ENCODE data around the gene ADGRD1. TPM values are rescaled to one million over a fixed set of nuclear protein-coding genes. Genes with fewer than 3 reads are reported as not detected.

The ADGRD1 gene
- total and polyA plus RNA-seq, 2 of the 8 experiments (the other 6 are each of a cell fraction or from before 2014, with no cell fraction given) = 0.36 to 0.48 TPM

DNA sequence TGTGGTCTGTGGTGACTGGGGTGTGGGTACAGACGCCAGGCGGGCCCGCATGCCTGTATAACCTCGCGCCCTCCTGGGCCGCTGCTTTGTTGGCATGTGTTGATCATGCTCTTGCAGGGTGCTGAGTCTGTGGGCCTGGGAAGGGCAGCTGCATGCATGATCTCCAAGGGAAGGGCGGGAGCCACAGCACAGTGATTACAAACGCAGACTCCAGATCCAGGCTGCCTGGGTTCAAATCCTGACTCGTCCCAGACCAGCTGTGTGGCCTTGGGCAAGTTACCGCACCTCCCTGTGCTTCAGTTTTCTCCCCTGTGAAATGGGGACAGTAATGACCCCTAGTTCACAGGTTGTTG is 24.0 kb downstream of the ADGRD1 start (continued):
- TF ChIP-seq, protein P1, sequence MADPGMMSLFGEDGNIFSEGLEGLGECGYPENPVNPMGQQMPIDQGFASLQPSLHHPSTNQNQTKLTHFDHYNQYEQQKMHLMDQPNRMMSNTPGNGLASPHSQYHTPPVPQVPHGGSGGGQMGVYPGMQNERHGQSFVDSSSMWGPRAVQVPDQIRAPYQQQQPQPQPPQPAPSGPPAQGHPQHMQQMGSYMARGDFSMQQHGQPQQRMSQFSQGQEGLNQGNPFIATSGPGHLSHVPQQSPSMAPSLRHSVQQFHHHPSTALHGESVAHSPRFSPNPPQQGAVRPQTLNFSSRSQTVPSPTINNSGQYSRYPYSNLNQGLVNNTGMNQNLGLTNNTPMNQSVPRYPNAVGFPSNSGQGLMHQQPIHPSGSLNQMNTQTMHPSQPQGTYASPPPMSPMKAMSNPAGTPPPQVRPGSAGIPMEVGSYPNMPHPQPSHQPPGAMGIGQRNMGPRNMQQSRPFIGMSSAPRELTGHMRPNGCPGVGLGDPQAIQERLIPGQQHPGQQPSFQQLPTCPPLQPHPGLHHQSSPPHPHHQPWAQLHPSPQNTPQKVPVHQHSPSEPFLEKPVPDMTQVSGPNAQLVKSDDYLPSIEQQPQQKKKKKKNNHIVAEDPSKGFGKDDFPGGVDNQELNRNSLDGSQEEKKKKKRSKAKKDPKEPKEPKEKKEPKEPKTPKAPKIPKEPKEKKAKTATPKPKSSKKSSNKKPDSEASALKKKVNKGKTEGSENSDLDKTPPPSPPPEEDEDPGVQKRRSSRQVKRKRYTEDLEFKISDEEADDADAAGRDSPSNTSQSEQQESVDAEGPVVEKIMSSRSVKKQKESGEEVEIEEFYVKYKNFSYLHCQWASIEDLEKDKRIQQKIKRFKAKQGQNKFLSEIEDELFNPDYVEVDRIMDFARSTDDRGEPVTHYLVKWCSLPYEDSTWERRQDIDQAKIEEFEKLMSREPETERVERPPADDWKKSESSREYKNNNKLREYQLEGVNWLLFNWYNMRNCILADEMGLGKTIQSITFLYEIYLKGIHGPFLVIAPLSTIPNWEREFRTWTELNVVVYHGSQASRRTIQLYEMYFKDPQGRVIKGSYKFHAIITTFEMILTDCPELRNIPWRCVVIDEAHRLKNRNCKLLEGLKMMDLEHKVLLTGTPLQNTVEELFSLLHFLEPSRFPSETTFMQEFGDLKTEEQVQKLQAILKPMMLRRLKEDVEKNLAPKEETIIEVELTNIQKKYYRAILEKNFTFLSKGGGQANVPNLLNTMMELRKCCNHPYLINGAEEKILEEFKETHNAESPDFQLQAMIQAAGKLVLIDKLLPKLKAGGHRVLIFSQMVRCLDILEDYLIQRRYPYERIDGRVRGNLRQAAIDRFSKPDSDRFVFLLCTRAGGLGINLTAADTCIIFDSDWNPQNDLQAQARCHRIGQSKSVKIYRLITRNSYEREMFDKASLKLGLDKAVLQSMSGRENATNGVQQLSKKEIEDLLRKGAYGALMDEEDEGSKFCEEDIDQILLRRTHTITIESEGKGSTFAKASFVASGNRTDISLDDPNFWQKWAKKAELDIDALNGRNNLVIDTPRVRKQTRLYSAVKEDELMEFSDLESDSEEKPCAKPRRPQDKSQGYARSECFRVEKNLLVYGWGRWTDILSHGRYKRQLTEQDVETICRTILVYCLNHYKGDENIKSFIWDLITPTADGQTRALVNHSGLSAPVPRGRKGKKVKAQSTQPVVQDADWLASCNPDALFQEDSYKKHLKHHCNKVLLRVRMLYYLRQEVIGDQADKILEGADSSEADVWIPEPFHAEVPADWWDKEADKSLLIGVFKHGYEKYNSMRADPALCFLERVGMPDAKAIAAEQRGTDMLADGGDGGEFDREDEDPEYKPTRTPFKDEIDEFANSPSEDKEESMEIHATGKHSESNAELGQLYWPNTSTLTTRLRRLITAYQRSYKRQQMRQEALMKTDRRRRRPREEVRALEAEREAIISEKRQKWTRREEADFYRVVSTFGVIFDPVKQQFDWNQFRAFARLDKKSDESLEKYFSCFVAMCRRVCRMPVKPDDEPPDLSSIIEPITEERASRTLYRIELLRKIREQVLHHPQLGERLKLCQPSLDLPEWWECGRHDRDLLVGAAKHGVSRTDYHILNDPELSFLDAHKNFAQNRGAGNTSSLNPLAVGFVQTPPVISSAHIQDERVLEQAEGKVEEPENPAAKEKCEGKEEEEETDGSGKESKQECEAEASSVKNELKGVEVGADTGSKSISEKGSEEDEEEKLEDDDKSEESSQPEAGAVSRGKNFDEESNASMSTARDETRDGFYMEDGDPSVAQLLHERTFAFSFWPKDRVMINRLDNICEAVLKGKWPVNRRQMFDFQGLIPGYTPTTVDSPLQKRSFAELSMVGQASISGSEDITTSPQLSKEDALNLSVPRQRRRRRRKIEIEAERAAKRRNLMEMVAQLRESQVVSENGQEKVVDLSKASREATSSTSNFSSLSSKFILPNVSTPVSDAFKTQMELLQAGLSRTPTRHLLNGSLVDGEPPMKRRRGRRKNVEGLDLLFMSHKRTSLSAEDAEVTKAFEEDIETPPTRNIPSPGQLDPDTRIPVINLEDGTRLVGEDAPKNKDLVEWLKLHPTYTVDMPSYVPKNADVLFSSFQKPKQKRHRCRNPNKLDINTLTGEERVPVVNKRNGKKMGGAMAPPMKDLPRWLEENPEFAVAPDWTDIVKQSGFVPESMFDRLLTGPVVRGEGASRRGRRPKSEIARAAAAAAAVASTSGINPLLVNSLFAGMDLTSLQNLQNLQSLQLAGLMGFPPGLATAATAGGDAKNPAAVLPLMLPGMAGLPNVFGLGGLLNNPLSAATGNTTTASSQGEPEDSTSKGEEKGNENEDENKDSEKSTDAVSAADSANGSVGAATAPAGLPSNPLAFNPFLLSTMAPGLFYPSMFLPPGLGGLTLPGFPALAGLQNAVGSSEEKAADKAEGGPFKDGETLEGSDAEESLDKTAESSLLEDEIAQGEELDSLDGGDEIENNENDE (IDR thresholded peaks at IDR 0.05; ENCODE audit: insufficient replicate concordance, low read length) = no peak
- TF ChIP-seq SP2 (IDR thresholded peaks at IDR 0.05; ENCODE audit: low read length) (no peak), HDAC2 (IDR thresholded peaks at IDR 0.05; ENCODE audit: borderline replicate concordance in 1 of 2, low read depth in 2 of 2, low read length in 2 of 2) (no peak), RBBP5 (IDR thresholded peaks at IDR 0.05; ENCODE audit: borderline replicate concordance, low read depth, low read length) (no peak), BRCA1 (IDR thresholded peaks at IDR 0.05; ENCODE audit: low read depth, low read length) (no peak), RAD21 (IDR thresholded peaks at IDR 0.05 in 1 of 2, conservative IDR thresholded peaks at IDR 0.05 in 1 of 2; ENCODE audit: low read depth in 2 of 2, low read length in 2 of 2) (no peak), CBX8 (IDR thresholded peaks at IDR 0.05; ENCODE audit: borderline replicate concordance, low read depth, low read length) (no peak)
- TF ChIP-seq, protein P2, sequence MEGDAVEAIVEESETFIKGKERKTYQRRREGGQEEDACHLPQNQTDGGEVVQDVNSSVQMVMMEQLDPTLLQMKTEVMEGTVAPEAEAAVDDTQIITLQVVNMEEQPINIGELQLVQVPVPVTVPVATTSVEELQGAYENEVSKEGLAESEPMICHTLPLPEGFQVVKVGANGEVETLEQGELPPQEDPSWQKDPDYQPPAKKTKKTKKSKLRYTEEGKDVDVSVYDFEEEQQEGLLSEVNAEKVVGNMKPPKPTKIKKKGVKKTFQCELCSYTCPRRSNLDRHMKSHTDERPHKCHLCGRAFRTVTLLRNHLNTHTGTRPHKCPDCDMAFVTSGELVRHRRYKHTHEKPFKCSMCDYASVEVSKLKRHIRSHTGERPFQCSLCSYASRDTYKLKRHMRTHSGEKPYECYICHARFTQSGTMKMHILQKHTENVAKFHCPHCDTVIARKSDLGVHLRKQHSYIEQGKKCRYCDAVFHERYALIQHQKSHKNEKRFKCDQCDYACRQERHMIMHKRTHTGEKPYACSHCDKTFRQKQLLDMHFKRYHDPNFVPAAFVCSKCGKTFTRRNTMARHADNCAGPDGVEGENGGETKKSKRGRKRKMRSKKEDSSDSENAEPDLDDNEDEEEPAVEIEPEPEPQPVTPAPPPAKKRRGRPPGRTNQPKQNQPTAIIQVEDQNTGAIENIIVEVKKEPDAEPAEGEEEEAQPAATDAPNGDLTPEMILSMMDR (IDR thresholded peaks at IDR 0.05; ENCODE audit: control extremely low read depth in 1 of 3, insufficient read depth in 1 of 3, low read depth in 1 of 3, low read length in 3 of 3) = no peak

Data from H1 (cell line).